HTERT RPE-1 (cell line): ENCODE data around the gene SH2B3.

ENCODE experiments used
- in situ Hi-C: fragments of 300-500 bp; cut with MboI; formaldehyde crosslinking; loops from 4 replicates; pipeline ENCODE4 v1.14.3; 2020; ENCODE audit warnings: low sequenced_read_pairs

Gene SH2B3

GRCh38 chr12:111426344-111427185 lies 20.8 kb downstream of the SH2B3 start:
- in situ Hi-C loops, result no loop called here

- in situ Hi-C loops, result no loop called here
Measured at GRCh38 chr12:111427417-111428074, 21.8 kb downstream of the SH2B3 start.

- in situ Hi-C loops, result no loop called here
Measured at GRCh38 chr12:111428081-111428727, 22.5 kb downstream of the SH2B3 start.

- in situ Hi-C loops, result no loop called here
Measured at GRCh38 chr12:111428728-111429175, 23.0 kb downstream of the SH2B3 start.

GRCh38 chr12:111429828-111430432 lies 24.2 kb downstream of the SH2B3 start:
- in situ Hi-C loops, result no loop called here

GRCh38 chr12:111430433-111431353 lies 25.0 kb downstream of the SH2B3 start:
- in situ Hi-C loops, result no loop called here

- in situ Hi-C loops, result no loop called here
Measured at GRCh38 chr12:111431772-111432171, 26.0 kb downstream of the SH2B3 start.

GRCh38 chr12:111434049-111434448 lies 28.3 kb downstream of the SH2B3 start:
- in situ Hi-C loops, result no loop called here

- in situ Hi-C loops, result no loop called here
Measured at GRCh38 chr12:111434680-111435338, 29.1 kb downstream of the SH2B3 start.

GRCh38 chr12:111435661-111436201 lies 30.0 kb downstream of the SH2B3 start:
- in situ Hi-C loops, result no loop called here

- in situ Hi-C loops, result no loop called here
Measured at GRCh38 chr12:111436266-111436665, 30.5 kb downstream of the SH2B3 start.

GRCh38 chr12:111436811-111437210 lies 31.1 kb downstream of the SH2B3 start:
- in situ Hi-C loops, result no loop called here

GRCh38 chr12:111437816-111438454 lies 32.2 kb downstream of the SH2B3 start:
- in situ Hi-C loops, result no loop called here

GRCh38 chr12:111438481-111438880 lies 32.8 kb downstream of the SH2B3 start:
- in situ Hi-C loops, result no loop called here

GRCh38 chr12:111439657-111440151 lies 34.0 kb downstream of the SH2B3 start:
- in situ Hi-C loops, result no loop called here

GRCh38 chr12:111440152-111440551 lies 34.4 kb downstream of the SH2B3 start:
- in situ Hi-C loops, result no loop called here

- in situ Hi-C loops, result no loop called here
Measured at GRCh38 chr12:111440631-111441030, 34.9 kb downstream of the SH2B3 start.

- in situ Hi-C loops, result no loop called here
Measured at GRCh38 chr12:111441107-111441928, 35.6 kb downstream of the SH2B3 start.
